22Rv1 (cell line): ENCODE results near the gene TRIM32.

ENCODE experiments used
- CTCF ChIP-seq: fragments of 450-650 bp; IDR thresholded peaks from 2 replicates; pipeline ENCODE4 v1.5.1; 2017; ENCODE audit warnings: mild to moderate bottlenecking
- ZFX ChIP-seq: fragments of 450-650 bp; IDR thresholded peaks from 2 replicates; pipeline ENCODE4 v1.6.1; 2017; ENCODE audit warnings: antibody characterized with exemption, borderline replicate concordance

- no peak for TF ChIP-seq CTCF
- TF ChIP-seq ZFX: no peak
Observed at GRCh38 chr9:116662646-116663310, 24.3 kb upstream of the TRIM32 start.
